HL-60 (cell line): ENCODE measurements around the gene INSL3.

Experiments used
- DNase-seq, 2 experiments: peaks; one replicate each; pipeline ENCODE4 v3.0.0-alpha.2; 2010 to 2020; ENCODE audit warnings: low read depth in 1 of 2, low spot score in 1 of 2
- H3K27ac ChIP-seq: fragments of 250-450 bp; sonication (Bioruptor Pico); replicated peaks from 2 replicates; pipeline ENCODE4 v1.5.1; 2020; ENCODE audit warnings: mild to moderate bottlenecking, moderate library complexity
- H3K27me3 ChIP-seq: fragments of 250-450 bp; sonication (Bioruptor Pico); 2 replicates; pipeline ENCODE4 v1.5.1; 2021; ENCODE audit warnings: mild to moderate bottlenecking, moderate library complexity; ENCODE audit not compliant: insufficient read depth, poor library complexity, severe bottlenecking
- H3K4me3 ChIP-seq: replicated peaks from 2 replicates; pipeline ENCODE4 v1.5.1; 2011; ENCODE audit warnings: mild to moderate bottlenecking, control low read depth, low read length; ENCODE audit not compliant: insufficient read depth
- CTCF ChIP-seq: IDR thresholded peaks from one replicate; pipeline ENCODE4 v1.5.1; 2011; ENCODE audit warnings: low read length, control low read depth, inconsistent platforms; ENCODE audit not compliant: insufficient read depth
- GABPA ChIP-seq: IDR thresholded peaks from 2 replicates; pipeline ENCODE4 v1.6.1; 2012; ENCODE audit warnings: low read depth
- POLR2AphosphoS5 ChIP-seq: IDR thresholded peaks from 2 replicates; pipeline ENCODE4 v1.6.1; 2012; ENCODE audit warnings: low read depth
- SPI1 ChIP-seq: IDR thresholded peaks from 2 replicates; pipeline ENCODE4 v1.6.1; 2012; ENCODE audit warnings: low read depth, mild to moderate bottlenecking, borderline replicate concordance
- TF ChIP-seq, protein P1 (sequence below): IDR thresholded peaks from 2 replicates; pipeline ENCODE4 v1.6.1; 2012; ENCODE audit warnings: low read depth; ENCODE audit not compliant: insufficient replicate concordance

The INSL3 gene

DNA sequence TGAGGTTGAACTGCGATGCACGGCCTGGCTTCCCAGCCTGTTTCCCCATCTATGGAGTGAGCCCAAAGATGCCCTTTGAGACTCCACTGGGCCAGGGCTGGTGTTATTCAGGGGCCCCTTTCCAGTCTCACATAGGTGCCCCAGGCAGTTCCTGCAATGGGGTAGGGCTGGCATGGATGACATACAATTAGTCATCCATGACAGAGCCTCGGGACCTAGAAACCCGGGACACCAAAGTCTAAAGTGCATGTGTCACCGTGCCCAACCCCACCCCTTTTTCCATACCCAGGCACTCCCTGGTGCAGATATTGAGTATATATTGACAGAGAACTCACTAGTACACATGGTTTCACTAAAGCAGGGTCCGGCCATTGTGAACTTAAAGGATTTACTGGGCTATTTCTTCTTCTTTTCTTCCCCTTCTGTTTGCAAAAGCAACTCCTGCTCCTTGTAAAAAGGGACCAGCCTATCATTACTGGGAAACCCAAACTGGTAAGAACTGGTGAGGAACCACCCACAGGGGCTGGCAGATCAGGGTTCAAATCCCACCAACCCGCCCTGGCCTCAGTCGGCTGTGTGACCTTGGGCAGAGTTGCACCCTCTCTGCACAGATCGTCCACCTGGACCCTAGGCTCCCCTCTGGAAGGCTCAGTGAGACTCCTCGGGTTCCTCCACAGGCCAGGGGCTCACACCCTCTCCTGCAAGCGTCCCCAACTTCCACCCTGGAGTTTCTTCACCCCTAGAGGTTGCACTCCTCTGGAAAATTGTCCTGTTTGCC lies 23.7 kb downstream of the INSL3 start:
- no peak for DNase-seq
- Histone ChIP-seq H3K27ac (no peak overlapping the region), H3K4me3 (no peak overlapping the region), H3K27me3 (peaks cover 30% of the 10 kb centered on the region)
- no peak for TF ChIP-seq GABPA
- TF ChIP-seq CTCF: no peak
- no peak for TF ChIP-seq SPI1
- no peak for TF ChIP-seq POLR2AphosphoS5
- TF ChIP-seq, protein P1, sequence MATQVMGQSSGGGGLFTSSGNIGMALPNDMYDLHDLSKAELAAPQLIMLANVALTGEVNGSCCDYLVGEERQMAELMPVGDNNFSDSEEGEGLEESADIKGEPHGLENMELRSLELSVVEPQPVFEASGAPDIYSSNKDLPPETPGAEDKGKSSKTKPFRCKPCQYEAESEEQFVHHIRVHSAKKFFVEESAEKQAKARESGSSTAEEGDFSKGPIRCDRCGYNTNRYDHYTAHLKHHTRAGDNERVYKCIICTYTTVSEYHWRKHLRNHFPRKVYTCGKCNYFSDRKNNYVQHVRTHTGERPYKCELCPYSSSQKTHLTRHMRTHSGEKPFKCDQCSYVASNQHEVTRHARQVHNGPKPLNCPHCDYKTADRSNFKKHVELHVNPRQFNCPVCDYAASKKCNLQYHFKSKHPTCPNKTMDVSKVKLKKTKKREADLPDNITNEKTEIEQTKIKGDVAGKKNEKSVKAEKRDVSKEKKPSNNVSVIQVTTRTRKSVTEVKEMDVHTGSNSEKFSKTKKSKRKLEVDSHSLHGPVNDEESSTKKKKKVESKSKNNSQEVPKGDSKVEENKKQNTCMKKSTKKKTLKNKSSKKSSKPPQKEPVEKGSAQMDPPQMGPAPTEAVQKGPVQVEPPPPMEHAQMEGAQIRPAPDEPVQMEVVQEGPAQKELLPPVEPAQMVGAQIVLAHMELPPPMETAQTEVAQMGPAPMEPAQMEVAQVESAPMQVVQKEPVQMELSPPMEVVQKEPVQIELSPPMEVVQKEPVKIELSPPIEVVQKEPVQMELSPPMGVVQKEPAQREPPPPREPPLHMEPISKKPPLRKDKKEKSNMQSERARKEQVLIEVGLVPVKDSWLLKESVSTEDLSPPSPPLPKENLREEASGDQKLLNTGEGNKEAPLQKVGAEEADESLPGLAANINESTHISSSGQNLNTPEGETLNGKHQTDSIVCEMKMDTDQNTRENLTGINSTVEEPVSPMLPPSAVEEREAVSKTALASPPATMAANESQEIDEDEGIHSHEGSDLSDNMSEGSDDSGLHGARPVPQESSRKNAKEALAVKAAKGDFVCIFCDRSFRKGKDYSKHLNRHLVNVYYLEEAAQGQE: no peak

GRCh38 chr19:17796838-17797423 lies 24.4 kb downstream of the INSL3 start:
- H3K27me3 ChIP-seq: peaks cover 30% of the 10 kb centered on the region
- TF ChIP-seq, protein P1: no peak
- TF ChIP-seq CTCF: no peak
- TF ChIP-seq POLR2AphosphoS5: no peak
- no peak for TF ChIP-seq GABPA
- no peak for TF ChIP-seq SPI1
- H3K27ac ChIP-seq: no peak overlapping the region
- H3K4me3 ChIP-seq: no peak overlapping the region
- no peak for DNase-seq

- H3K4me3 ChIP-seq: no peak overlapping the region
- TF ChIP-seq, protein P1: no peak
- TF ChIP-seq CTCF: no peak
- TF ChIP-seq POLR2AphosphoS5: no peak
- no peak for TF ChIP-seq GABPA
- TF ChIP-seq SPI1: no peak
- peaks cover 30% of the 10 kb centered on the region for H3K27me3 ChIP-seq
- no peak for DNase-seq
- no peak overlapping the region for H3K27ac ChIP-seq
Observed at GRCh38 chr19:17796013-17796837, 25.1 kb downstream of the INSL3 start.
